ENCODE results near the gene AFTPH.

Gene AFTPH

DNA sequence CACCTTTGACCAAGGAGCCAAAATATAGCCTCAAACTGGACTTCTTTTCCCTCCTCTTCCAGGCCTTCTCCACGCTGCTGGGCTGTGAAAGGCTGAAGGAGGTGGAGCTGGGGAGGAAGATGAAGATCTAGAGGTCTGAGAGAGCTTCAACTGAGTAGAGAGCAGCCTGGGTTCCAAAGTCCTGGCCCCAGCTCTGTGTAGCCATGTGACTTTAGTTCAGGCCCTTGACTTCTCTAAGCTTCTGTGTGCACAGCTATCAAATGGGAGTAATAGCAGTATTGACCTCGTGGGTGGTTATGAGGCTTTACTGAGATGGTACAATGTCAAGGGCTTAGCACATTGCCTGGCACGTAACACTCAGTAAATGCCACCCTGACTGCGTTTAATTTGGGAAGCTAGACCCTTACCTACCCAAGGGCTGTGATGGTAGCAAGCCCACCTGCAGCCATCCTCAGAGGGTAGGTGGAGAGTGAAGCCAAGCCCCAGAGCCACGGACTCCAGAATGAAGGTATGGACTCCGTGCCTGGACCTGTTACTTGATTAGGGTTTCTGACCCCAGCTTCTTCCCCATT is 91.2 kb downstream of the AFTPH start:
- DNase-seq, result no peak

DNA sequence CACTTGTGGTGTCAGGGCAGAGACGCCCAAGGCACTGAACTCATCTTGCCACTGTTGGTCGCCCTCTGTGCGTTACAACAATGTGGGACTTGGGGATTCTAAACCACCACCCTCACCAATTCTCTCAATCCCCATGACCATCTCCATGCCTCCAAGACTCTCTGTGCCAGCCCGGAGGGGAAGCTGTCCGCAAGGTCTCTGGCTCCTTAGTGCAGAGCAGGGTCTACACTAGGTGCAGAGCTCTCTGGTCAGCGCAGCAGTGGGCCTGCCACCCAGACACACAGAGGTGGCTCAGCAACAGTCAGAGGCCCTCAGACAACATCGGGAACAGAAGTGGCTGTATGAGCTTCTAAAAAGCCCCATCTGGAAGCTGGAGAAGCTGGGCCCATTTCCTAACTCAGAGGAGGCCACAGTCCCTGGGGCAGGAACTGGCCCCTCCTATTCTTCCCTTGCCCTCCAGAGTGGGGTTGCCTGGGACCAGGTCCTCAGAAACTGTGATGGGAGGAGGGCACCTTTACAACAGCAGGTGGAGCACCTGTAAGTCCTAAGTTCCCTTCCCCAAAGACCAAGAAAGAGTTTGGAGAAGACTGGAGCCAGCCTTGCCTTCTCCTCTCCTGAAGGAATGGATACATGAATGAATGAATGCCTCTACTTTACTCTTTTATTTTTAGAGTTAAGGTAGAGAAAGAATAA is 91.9 kb downstream of the AFTPH start:
- DNase-seq, result no peak

DNA sequence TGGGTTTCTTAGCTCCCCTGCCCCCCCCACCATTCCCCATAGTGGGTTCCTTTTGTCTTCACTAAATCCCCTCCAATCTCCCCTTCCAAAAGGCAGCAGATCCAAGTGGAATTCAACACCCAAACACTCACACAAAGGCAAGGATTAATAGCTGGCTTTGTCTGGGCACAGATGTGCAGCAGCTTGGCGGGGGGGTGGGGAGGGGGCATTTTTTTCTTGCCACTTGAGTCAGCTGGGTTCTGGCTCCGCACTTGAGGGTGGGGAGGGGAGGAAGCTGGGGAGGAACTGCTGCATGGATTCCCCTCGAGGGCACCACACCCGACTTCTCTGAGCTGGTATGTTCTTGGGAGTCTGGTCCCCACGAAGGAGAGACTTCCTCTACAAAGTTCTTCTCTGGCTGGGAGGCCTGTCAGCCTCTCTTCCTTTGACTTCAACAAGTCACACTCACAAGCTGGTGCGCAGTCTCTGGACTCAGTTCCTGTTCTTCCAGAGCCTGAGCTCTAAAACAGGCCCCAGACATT is 93.6 kb downstream of the AFTPH start:
- DNase-seq, result no peak

DNA sequence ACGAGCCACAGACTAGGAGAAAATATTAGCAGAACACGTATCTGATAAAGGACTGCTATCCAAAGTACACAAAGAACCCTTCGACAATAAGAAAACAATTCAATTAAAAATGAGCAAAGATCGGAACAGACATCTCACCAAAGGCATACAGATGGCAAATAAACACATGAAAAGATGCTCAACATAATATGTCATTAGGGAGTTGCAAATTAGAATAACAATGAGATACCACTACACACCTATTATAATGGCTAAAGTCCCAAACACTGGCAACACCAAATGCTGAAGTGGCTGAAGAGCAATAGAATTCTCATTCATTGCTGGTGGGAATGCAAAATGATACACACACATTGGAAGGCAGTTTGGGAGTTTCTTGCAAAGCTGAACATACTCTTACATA is 96.5 kb downstream of the AFTPH start:
- no peak for DNase-seq

DNA sequence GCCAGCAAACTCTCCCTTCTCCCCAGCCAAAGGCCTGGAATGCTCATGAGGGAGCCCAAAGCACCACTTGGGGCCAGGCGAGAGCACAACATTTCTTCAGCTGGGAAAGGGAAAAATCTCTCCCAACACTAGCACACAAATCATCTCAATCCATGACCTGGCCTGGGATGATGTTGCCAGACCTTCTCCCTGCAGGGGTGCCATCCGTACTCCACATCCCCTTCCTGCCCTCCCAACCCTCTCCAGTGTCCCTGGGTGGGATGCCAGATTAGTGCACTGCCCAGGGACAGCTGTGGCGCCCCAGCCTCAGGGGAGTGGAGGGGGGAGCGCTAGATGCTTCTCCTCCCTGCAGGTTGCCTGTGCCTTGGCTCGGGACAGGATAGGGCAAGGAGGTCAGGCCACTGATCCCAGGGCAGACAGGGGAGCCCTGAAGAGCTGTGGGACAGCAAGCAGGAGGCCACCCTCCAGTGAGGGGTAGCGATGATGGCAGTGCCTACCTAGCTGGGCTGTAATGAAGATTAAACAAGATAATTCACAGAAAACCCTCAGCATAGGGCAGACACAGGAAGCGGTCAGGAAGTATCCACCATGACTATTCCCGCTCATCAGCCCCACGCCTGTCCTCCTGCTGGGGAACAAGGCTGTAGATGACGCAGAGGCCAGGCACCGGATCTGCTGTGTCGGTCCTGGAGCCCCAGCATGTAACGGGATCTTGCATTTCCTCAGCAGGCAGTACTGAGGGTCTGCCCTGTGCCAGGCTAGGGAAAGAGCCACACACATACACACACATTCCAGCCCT is 98.5 kb downstream of the AFTPH start:
- no peak for DNase-seq

DNA sequence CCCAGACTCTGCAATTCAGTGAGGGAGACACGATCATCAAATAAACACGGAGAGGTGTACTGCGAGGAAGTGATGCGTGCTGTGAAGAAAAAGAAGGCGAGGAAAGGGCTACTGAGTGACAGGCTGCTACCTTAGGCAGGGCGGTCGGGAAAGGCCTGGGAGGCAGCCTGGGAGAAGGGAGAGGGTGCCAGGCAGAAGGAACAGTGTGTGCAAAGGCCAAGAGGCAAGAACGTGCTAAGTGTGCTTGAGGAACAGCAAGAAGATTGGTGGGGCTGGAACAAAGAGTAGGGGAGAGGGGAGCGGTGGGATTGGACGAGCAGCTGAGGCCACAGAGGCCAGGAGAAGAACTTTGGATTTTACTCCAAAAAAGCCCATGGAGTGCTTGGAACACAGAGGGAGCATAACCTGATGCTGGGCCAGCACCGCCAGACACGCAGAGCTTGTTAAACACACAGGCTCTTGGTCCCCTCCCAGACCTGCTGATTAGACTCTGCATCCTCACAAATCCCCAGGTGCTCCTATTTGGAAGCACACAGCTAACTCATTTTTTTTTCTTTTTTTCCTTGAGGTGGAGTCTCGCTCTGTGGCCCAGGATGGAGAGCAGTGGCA is 99.2 kb downstream of the AFTPH start:
- DNase-seq, result no peak

DNA sequence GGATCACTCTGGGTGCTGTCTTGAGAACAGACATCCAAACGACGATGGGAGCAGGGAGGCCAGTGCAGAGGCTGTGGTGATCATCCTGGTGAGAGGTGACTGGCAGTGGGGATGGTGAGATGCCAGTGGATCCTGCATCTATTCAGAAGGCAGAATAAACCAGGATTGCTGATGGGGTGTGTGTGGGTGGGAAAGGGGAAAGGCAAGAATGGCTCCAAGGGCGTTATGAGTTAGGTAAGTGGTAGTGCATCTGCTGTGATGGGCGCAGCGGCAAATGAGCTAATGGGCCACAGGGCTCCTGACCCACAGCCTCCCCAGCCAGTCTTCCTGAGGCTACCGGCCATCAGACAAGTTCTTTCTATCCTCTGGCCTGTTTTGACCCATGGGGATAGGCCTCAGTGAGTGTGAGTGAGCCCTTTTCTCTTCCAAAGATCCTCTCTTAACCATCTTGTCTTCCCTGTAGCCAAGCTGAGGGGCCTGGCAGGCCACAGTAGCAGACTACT is 100.0 kb downstream of the AFTPH start:
- DNase-seq, result no peak

DNA sequence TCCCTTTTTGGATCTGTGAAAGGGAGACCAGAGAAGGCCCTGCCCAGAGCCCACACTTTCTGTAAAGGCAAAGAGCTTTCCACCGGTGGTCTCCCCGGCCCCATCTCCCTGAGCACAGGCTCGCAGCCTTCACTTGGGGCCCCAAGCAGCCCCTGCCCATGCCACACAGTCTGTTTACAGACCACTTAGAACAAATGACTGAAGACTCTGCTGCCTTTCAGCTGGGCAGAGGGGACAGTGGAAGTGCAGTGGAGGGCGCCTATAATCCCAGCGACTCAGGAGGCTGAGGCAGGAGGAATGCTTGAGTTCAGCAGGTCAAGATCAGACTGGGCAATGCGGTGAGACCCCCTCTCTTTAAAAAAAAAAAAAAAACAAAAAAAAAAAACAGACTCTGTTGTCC is 100.7 kb downstream of the AFTPH start:
- DNase-seq, result no peak

DNA sequence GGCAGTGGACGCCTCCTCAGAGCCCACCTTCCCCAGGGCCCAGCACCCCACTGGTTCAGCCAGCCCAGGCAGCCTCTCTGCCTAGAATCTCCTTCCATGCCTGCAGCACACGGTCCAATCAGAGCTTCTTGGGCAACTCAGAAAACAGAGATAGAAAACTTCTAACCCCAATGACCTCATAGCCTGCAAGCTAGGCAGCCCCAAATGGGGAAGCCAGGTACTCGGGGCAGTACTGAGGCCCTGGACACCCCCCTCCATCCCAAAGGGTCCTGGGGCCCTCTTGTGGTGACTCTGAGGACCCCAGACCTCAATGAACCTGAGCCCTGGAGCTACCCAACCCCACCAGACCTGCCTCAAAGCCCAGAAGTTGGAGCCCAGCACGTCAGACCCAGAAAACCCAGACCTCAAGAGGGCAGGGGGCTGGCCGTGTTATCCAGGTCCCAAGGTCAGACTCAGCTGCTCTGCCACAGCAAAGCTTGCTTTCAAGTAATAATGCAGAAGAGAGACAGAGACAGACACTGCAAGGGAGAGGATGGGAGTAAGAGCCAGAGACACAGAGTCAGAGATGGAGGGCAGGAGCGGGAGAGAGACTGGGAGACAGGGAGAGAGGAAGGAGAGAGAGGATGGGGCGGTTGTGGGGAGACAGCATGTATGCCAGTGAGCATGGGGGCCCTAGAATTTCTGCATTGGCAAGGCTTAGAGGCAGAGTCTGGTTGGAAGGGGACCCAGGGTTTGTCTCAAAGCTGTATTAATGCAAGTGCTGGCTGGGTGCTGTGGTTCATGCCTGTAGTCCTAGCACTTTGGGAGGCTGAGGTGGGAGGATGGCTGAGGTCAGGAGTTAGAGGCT is 101.4 kb downstream of the AFTPH start:
- DNase-seq, result no peak

DNA sequence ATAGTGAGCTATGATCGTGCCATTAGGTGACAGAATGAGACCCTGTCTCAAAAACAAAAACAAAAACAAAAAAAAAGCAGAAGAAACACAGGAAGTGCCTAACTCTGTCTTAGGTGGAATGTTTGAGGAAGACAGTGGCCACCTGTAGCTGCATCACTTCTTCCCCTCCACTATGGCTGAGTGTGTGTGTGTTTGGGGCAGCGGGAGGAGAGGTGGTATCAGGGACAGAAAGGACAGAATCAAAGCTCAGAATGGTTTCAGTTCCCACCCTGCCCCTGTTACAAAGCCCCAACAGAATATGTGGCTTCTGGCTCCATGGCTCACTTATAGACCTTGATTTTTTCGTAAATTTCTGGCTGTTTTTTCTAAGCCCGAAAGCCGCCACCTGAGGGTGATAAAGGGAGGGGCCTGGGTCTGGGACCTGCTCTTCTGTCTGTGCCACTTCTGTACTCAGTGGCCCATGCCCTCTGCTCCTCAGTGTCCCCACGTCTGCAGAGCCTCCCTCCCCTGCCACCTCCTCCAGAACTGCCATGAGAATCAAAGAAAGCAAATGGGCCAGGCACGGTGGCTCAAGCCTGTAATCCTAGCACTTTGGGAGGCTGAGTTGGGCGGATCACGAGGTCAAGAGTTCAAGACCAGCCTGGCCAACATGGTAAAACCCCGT is 102.2 kb downstream of the AFTPH start:
- DNase-seq, result no peak

DNA sequence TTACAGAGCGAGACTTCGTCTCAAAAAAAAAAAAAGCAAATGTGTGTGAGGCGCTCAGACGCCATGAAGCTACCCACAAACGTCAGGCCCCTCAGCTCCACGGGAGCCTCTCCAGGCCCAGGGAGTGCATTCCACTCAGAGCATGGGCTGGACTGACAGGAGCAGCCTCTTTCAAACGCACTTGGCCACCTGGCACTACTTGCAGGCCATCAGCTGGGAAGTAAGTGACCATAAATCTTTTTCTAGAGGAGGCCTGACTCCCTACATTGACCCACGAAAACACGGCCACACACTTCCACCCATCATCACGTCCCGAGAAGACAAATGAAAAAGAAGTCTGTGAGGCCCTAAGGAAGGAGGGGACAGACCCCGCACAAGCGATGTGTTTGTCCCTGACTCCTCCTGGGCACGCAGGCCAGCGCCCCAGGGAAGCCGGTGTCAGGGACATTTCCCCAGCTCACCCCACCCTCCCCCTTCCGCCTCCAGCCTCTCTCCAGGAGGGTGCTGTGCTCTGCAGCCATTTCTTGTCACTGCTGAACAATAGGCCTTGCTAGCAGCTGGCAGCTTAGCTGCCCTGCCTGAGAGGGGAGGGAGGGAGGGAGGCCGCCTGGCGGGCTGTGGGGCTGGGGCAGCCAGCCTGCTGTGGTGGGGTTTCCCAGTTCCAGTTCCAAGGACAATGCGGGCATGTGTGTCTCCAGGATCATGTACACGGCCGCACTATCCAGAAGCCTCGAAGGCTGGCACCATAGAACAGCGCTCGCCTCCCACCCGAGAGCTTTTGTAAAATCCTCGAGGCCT is 103.0 kb downstream of the AFTPH start:
- DNase-seq, result no peak

DNA sequence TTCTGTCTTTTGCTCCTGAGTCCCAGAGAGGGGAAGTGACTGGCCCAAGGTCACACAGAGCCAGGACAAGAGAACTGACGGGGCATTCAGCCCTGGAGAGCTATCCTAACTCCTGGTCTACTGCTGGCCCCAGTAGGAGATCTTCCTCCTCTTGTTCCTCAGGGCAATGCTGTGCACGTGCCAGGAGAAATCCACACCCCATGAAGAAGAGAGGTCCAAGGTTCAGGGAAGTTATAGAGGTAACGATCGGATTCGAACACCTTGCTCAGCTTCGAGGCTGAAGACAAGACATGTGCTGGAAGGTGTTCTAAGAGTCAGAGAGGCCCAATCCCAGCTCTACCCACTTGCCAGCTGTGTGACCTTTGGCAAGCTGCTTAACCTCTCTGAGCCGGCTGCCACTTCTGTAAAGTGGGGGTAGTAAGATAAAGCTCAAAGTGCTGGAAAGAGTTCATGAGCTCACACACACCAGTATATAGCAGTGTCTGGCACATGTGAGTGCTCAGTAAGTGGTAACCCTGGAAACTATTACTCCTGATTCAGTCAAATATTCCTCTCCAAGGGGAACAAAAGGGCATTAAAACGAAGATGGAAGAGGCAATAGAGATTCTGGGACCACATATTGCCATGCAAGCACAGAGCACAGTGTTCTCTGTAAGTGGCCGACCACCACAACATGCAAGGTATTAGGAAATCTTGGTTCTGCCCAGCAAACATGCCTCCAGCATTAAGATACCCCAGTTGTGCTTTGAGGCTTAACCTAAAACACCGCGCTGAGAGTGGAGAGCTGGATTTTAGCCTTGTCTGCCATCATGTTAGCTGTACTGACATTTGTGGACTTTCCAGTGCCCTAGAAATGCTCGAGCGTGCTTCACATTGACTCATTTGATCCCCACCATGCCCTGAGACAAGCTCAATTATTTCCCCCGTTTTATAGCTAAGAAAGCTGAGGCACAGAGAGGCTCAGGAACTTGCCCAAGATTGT is 104.0 kb downstream of the AFTPH start:
- DNase-seq, result no peak

DNA sequence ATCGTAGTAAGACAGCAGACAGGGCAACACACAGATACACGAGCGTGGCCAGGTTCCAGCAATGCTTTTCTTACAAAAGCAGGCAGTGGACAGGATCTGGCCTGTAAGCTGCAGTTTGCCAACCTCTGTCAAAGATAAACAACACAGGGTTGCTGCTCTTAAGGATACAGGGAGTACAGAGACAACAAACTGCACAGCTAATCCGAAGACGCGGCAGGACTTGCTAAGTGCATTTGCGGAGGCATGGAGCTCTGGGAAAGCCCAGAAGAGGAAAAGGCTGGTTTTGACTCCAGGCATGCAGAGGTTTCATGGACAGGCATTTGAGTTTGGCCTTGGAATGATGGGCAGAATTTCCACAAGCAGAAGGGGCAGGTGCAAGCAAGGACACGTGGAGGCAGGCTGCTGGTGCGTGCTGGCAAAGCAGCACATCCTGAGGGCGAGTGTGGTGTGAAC is 105.2 kb downstream of the AFTPH start:
- no peak for DNase-seq

DNA sequence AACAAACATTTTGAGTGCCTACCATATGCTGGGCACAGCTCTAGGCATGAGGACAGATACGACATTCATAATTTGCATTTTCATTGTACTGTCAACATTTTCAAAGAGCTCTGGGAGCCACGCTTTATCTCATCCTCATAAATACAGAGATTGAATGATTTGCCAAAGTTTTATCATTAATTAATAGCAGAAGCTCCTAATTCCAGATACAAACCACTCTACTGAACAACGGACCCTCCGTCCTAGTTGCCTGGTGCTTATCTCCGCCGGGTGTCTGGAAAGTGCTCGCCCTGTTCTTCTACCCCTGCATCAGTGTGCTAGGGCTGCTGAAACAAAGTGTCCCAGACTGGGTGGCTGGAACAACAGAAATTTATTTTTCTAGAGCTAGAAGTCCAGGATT is 105.7 kb downstream of the AFTPH start:
- no peak for DNase-seq

DNA sequence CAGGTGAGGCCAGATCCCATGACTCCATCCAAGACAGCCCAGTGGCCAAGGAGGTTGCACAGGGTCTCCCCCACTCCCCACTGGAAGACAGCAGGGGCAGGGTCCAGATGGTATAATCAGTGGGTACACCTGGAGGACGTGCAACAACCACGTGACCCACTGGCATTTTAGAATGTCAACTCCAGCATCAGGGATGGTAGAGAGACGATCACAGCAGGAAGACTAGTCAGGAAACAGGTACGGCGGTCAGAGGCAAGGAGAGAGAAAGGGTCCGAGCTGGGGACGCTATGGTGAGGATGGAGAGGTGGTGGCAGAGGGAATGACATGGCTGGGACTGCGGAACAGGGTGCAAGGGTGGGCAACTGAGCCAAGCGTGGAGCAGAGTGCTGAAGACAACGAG is 106.6 kb downstream of the AFTPH start:
- no peak for DNase-seq

DNA sequence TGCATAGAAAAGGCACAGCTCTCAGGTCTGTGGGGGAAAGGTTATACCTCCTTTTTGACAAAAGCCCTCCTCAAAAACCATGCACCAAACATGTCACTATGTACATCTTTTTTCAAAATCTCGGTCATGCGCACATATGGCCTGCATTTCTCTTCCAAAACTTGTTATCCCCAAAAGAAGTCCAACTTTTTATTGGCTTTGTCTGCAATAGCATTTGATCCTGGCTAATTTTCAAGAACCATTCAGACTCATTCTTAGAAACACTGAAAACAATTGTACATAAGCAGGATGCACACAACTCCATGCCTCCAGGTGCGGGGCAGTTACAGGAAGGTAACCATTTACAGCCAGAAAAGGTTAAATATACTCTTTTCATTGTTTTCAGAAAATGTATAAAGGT is 107.6 kb downstream of the AFTPH start:
- no peak for DNase-seq

DNA sequence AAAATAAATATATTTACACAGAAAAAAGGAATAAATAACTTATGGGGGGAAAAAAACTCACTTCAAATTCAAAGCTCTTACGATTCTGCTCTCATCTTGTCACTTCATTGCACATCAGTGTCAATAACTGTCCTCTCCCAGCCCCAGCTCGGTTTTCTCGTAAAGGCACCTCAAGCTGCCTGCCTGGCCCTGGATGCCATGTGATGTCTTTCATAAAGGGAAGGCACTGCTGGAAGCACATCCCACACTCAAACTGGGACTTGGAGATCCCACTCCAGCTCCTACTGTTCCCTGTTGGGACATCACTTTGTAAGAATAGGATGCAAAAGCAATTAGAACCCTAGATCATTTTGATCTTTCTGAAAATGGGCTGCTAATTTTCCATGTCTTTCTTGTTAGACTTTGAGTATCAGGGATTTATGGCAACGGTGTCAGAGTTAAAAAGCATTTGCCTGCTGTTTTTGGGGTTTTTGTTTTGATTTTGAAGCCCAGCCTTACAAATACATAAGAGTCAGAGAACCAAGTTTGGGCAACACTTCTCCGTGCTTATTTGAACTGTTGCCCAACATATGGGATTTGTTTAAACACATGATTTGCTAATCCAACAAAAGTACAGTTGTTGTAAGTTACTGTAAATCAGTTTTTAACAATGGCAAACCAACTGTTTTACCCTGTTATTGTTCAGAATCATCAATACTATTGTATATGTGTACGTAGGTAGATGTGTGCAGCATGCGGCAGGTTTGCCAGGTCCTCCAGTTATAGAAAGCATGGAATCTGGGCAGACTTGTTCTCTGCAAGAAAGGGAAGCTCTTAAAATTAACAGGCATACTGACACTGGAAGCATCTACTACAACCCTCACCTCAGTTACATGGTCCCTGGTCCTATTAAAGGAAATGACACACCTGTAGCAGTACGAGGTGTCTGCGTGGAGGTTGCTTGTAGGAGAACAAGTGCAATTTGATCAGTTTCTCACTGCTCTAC is 109.0 kb downstream of the AFTPH start:
- DNase-seq, result no peak

Measured in NCI-H1105 treated with DMSO at 0.1 percent for 48 hours (cell line).